ENCODE data around the gene NBL1.

NBL1 gene

GRCh38 chr1:19679691-19680090, 35.6 kb downstream of the NBL1 start:
- no peak for TF ChIP-seq CTCF (IDR thresholded peaks at IDR 0.05; ENCODE audit: insufficient read depth, low read depth, low read length, missing control alignments)
- H3K4me3 ChIP-seq (ENCODE audit: low read length): no peak overlapping the region
- no peak for DNase-seq (ENCODE audit: low read depth)

GRCh38 chr1:19680644-19681043, 36.5 kb downstream of the NBL1 start:
- TF ChIP-seq CTCF (IDR thresholded peaks at IDR 0.05; ENCODE audit: insufficient read depth, low read depth, low read length, missing control alignments): no peak
- no peak for DNase-seq (ENCODE audit: low read depth)
- H3K4me3 ChIP-seq (ENCODE audit: low read length): no peak overlapping the region

- H3K4me3 ChIP-seq (ENCODE audit: low read length): no peak overlapping the region
- DNase-seq (ENCODE audit: low read depth): peak; percentile 84
- TF ChIP-seq CTCF (IDR thresholded peaks at IDR 0.05; ENCODE audit: insufficient read depth, low read depth, low read length, missing control alignments): no peak
These were observed 38.1 kb downstream of the NBL1 start for GRCh38 chr1:19682257-19682656.

GRCh38 chr1:19682901-19683300, 38.8 kb downstream of the NBL1 start:
- no peak overlapping the region for H3K4me3 ChIP-seq (ENCODE audit: low read length)
- no peak for TF ChIP-seq CTCF (IDR thresholded peaks at IDR 0.05; ENCODE audit: insufficient read depth, low read depth, low read length, missing control alignments)
- no peak for DNase-seq (ENCODE audit: low read depth)

GRCh38 chr1:19683351-19683750, 39.2 kb downstream of the NBL1 start:
- no peak for DNase-seq (ENCODE audit: low read depth)
- H3K4me3 ChIP-seq (ENCODE audit: low read length): no peak overlapping the region
- no peak for TF ChIP-seq CTCF (IDR thresholded peaks at IDR 0.05; ENCODE audit: insufficient read depth, low read depth, low read length, missing control alignments)

GRCh38 chr1:19684677-19685076, 40.6 kb downstream of the NBL1 start:
- H3K4me3 ChIP-seq (ENCODE audit: low read length): no peak overlapping the region
- TF ChIP-seq CTCF (IDR thresholded peaks at IDR 0.05; ENCODE audit: insufficient read depth, low read depth, low read length, missing control alignments): no peak
- DNase-seq (ENCODE audit: low read depth): no peak

- no peak overlapping the region for H3K4me3 ChIP-seq (ENCODE audit: low read length)
- DNase-seq (ENCODE audit: low read depth): no peak
- no peak for TF ChIP-seq CTCF (IDR thresholded peaks at IDR 0.05; ENCODE audit: insufficient read depth, low read depth, low read length, missing control alignments)
These were observed 41.9 kb downstream of the NBL1 start for GRCh38 chr1:19685994-19686393.
